Fibroblast of the conjunctiva (primary cell): Measurements from ENCODE around the gene ALOX15B.
A peak's percentile ranks its signal among the peaks of the same experiment; 100 is the strongest.
"Not testable (repeated sequence)": the region's sequence is repeated elsewhere in the genome, so short reads cannot be mapped to it uniquely, and the experiment has no call there.

Experiments
- DNase-seq: peaks from one replicate; pipeline ENCODE4 v3.0.0-alpha.2; 2010; ENCODE audit warnings: low read depth

The ALOX15B gene

DNA sequence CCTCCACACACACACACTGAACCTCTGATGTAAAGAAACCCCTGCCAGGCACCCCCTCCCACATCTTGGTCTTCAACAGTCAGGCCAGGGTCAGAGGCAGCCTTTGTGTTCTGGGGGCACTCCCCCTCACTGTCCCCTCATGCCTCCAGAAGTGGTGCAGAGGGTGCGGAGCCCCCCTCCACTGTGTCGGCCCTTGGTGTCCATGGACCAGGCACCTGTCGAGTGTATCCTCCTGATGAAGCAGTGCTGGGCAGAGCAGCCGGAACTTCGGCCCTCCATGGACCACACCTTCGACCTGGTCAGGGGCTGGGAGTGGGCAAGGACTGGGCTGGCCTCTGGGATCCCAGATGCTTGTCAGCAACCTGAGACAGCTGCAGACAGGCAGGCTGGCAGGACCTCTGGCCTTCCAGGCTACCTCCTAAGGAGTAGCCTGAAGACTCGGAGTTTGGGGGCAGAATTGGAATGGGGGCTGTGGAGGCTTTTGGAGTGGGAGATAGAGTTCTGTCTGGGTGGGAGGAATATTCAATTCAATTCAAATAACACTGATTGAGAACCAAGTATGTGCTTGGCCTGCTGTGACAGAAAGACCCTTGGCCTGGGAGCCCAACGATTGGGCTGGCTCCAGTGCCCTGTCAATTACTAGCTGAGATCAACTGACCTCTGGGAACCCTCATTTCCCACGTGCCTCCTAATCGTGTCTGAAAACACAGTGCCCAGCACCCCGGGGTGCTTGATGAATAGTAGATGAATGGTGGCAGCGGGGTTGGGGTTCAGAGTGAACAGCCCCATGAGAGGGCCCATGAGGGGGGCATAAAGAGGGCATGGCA lies 24.9 kb upstream of the ALOX15B start:
- DNase-seq: no peak

DNA sequence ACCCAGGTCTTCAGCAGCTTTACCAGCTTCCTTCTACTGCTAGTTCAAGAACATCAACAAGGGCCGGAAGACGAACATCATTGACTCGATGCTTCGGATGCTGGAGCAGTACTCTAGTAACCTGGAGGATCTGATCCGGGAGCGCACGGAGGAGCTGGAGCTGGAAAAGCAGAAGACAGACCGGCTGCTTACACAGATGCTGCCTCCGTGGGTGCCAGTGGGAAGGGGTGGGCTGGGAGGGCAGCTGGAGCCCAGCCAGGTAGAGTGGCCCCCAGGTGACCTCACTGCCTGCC lies 24.4 kb upstream of the ALOX15B start:
- DNase-seq: no peak

- no peak for DNase-seq
Observed at GRCh38 chr17:8015236-8015956, 23.5 kb upstream of the ALOX15B start.

DNA sequence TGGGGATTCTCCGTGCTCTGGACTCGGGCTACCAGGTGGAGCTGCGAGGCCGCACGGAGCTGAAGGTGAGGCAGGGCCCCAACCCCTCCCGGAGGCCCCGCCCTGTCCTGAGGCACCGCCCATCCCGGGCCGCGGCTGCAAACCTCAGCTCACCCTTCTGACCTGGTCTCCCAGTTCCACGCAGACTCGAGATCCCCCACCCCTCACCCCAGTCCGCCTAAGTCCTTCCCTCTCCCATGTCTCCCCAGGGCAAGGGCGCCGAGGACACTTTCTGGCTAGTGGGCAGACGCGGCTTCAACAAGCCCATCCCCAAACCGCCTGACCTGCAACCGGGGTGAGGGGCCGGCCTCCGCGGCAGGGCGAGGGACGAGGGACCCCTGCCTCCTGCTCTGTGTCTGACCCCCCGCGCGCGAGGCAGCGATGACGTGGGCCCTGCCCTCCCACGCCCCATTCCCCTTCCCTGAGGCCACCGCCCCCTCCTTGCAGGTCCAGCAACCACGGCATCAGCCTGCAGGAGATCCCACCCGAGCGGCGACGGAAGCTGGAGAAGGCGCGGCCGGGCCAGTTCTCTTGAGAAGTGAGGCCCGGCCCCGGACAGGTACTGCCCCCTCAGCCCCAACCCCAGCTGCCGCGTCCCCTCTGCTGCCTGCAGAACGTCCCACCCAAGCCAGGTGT lies 22.8 kb upstream of the ALOX15B start:
- DNase-seq: no peak

GRCh38 chr17:8016632-8017424 lies 22.0 kb upstream of the ALOX15B start:
- peak; percentile 4 for DNase-seq

- DNase-seq: no peak
Observed at GRCh38 chr17:8018436-8018835, 20.4 kb upstream of the ALOX15B start.

DNA sequence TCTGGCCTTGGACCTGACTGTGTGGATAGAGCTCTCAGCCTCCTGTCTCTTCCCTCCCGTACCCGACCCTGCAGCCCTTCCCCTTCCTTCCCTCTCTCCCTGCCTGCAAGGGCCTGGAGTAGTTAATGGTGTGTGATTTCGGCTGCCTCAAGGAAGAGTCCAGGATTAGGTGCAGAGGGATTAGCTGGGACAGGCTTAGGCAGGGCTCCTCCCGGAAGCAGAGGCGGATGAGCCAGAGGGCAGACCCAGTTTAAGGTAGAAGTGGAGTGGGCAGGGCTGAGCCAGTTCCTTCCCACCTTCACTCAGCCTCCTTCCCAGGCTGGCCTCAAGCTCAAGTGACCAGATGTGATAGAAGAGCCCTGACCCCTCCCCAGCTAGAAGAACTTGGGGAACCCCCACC lies 19.7 kb upstream of the ALOX15B start:
- no peak for DNase-seq

- no peak for DNase-seq
Observed at GRCh38 chr17:8019665-8020650, 18.9 kb upstream of the ALOX15B start.

GRCh38 chr17:8020776-8021564 lies 17.9 kb upstream of the ALOX15B start:
- no peak for DNase-seq

DNA sequence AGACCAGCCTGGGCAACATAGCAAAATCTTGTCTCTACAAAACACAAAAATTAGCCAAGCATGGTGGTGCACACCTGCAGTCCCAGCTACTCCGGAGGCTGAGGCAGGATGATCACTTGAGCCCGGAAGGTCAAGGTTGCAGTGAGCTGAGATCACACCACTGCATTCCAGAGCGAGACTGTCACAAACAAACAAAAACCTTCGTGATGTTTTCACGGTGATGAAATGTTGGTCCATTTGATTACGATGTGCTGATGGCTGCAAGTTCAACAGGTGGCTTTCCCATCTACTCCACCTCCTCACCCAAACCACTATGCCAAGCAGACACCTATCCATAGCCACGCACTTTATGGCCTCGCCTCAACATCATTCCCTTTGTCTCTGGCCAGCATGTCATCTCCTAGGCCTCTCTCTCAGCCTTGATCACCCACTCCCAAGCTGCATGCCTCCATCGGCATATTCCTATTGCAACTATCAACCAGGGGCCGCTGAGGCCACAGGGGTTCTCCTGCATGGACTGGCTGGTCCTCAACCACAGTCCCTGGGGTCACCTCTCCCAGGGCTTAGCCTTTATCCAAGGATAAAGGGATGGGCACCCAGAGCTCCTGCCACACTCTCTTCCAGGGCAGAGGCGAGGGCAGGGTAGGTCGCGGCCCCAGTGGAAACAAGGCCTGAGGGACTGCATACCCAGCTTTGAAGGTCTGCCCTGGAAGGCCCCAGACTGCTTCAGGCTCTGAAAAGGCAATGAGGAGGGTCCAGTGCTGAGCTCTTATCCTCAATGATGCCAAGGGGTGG lies 17.1 kb upstream of the ALOX15B start:
- no peak for DNase-seq

- no peak for DNase-seq
Observed at GRCh38 chr17:8022360-8023003, 16.4 kb upstream of the ALOX15B start.

GRCh38 chr17:8024161-8024560 lies 14.7 kb upstream of the ALOX15B start:
- DNase-seq: not testable (repeated sequence)

DNA sequence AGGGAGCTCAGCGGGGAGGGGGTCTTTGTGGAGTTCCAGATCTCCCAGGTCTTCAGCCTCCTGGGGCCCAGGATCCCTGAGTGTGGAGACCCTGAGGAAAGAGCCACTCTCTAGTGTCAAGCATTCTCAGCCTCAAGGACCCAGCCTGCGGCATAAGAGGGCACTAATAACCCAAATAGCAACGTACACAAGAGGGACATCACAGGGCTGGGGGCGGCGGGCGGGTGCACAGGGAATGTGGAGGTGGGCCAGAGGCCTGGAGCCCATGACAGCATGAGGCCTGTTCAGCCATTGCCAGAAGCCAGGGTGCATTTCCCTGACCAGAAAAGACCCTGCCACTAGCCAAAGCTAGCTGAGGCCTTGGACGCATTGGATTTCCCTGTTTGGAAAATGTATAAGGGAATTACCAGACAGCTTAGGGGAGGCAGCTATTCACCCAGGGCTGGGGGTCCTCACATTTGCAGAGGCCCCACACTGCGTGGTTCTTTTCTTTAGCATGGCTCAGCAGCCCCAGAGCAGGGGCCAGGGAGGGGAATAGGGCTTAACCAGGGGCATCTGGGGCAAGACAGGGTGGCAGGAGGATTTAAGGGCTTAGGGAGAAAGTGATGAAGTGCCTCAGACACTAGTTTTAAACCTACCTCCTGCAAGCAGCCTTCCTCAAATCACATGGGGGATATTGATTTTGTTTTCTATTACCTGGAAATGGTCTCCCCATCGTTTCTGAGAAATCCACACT lies 13.5 kb upstream of the ALOX15B start:
- DNase-seq: no peak

- no peak for DNase-seq
Observed at GRCh38 chr17:8029121-8029520, 9.7 kb upstream of the ALOX15B start.

- no peak for DNase-seq
Observed at GRCh38 chr17:8031261-8031661, 7.6 kb upstream of the ALOX15B start.

DNA sequence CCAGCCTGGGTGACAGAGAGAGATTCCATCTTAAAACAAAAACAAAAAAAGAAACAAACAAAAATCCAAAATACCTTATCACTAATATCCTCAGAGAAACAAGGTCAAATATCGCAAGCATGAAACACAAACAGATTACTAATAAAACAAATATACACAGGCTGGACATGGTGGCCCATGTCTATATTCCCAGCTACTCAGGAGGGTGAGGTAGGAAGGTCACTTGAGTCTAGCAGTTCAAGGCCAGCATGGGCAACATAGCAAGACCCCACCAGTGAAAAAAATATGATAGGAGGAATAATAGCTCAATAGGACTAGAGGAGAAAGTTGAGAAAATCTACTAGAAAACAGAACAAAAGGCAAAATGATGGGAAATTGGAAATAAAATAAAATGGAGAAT lies 6.9 kb upstream of the ALOX15B start:
- no peak for DNase-seq

GRCh38 chr17:8032442-8032841 lies 6.4 kb upstream of the ALOX15B start:
- no peak for DNase-seq

DNA sequence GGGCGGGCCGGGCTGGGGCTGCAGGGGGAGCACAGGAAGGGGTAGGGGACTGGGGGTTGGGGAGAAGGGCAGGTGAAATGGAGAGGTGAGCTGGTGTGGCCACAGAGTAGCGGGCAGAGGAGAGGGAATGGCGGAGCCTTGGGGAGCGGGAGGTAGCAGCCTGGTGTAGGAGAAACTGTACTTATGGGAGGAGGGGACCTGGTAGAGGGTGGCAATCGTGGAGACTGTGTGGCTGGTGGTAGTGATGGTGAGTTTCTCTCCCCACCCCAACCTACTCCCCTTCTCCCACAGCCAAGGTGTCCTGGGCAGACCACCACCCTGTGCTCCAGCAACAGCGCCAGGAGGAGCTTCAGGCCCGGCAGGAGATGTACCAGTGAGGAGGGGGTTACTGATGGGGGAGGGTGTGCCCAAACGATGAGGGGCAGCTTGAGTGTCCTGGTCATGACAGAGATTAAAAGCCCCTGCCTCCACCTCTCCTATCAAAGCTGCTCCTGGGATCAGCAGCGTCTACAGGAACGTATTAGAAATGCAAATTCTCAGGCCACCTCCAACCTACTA lies 831 bp downstream of the ALOX15B start:
- no peak for DNase-seq
